ENCODE results near the gene TRAP1. TPM values are rescaled to one million over a fixed set of nuclear protein-coding genes. Genes with fewer than 3 reads are reported as not detected.

Gene TRAP1
- total RNA-seq, 1 experiment from 2014 or later = 416 TPM

GRCh38 chr16:3640207-3640606 is 77.1 kb downstream of the TRAP1 start:
- Histone ChIP-seq H3K9me2 (ENCODE audit: insufficient read depth) (no peaks in the 10 kb centered on the region), H3K9ac (ENCODE audit: low read length) (no peak overlapping the region), H3K4me2 (ENCODE audit: low read length) (no peak overlapping the region), H3K27ac (ENCODE audit: low read depth, low read length) (no peak overlapping the region), H3K9me3 (ENCODE audit: control insufficient read depth in 1 of 2, insufficient read depth in 1 of 2, low read depth in 1 of 2, low read length in 2 of 2) (no peaks in the 10 kb centered on the region), H2AFZ (ENCODE audit: low read depth, low read length, poor library complexity, severe bottlenecking) (no peak overlapping the region), H3K4me3 (replicated peaks in 1 of 2; ENCODE audit: low read depth in 1 of 2, low read length in 2 of 2) (no peak overlapping the region), H4K20me1 (ENCODE audit: insufficient read depth) (no peaks in the 10 kb centered on the region), H3K36me3 (ENCODE audit: control insufficient read depth in 1 of 2, insufficient read depth in 2 of 2, low read length in 2 of 2) (no peaks in the 10 kb centered on the region), H3K4me1 (ENCODE audit: control insufficient read depth in 1 of 2, insufficient read depth in 2 of 2, low read length in 2 of 2) (peaks cover 27 to 29% of the 10 kb centered on the region in 2 experiments), H3K27me3 (ENCODE audit: insufficient read depth, low read length) (no peaks in the 10 kb centered on the region), H3K79me2 (ENCODE audit: insufficient read depth, low read length) (no peaks in the 10 kb centered on the region)
- CTCF ChIA-PET = interaction anchor here (0.9 to 1.2 kb wide), 2 partner anchors 14 kb away, joined by 3 read pairs; no protein-coding TSS in a partner anchor
- TF ChIP-seq ZBTB33 (IDR thresholded peaks at IDR 0.05; ENCODE audit: extremely low read depth, insufficient replicate concordance, low read length) = no peak
- no peak for TF ChIP-seq SIN3A (IDR thresholded peaks at IDR 0.05; ENCODE audit: low read depth)
- no peak for TF ChIP-seq EZH2phosphoT487 (IDR thresholded peaks at IDR 0.05; ENCODE audit: borderline replicate concordance)
- TF ChIP-seq ZNF274 (IDR thresholded peaks at IDR 0.05; ENCODE audit: low read depth, low read length) = no peak
- no peak for TF ChIP-seq CBX3 (IDR thresholded peaks at IDR 0.05; ENCODE audit: low read depth)
- RAD21 ChIA-PET (ENCODE audit: low non-redundant PET in 1 of 2, low total read pairs in 2 of 2, uncharacterized antibody in 2 of 2, unreplicated experiment in 2 of 2) = no interaction called here
- intact Hi-C loops (cut with micrococcal nuclease) = no loop called here
- ATAC-seq (no peak), DNase-seq (ENCODE audit: low read depth, low spot score) (no peak)
- POLR2A ChIA-PET = no interaction called here
- BruUV-seq (replicated peaks) = no TSS peak

- no TSS peak for BruUV-seq (replicated peaks)
- no peak for DNase-seq (ENCODE audit: low read depth, low spot score)
- H3K4me3 ChIP-seq (replicated peaks in 1 of 2; ENCODE audit: low read depth in 1 of 2, low read length in 2 of 2) = no peak overlapping the region
These were observed 78.2 kb downstream of the TRAP1 start for GRCh38 chr16:3638916-3639644.

More at GRCh38 chr16:3638916-3639644, 78.2 kb downstream of the TRAP1 start:
- no peak for TF ChIP-seq ZNF274 (IDR thresholded peaks at IDR 0.05; ENCODE audit: low read depth, low read length)
- no peak for TF ChIP-seq CTCF (IDR thresholded peaks at IDR 0.05 in 2 of 3, conservative IDR thresholded peaks at IDR 0.05 in 1 of 3; ENCODE audit: borderline replicate concordance in 1 of 3, insufficient read depth in 1 of 3, low read depth in 2 of 3, low read length in 2 of 3)
- TF ChIP-seq YY1 (IDR thresholded peaks at IDR 0.05; ENCODE audit: extremely low read depth, insufficient replicate concordance, low read depth, low read length) = no peak
- TF ChIP-seq SP1 (IDR thresholded peaks at IDR 0.05; ENCODE audit: low read depth) = no peak
- TF ChIP-seq ELF1 (IDR thresholded peaks at IDR 0.05; ENCODE audit: borderline replicate concordance, low read depth) = no peak
- no peak for TF ChIP-seq CBX3 (IDR thresholded peaks at IDR 0.05; ENCODE audit: low read depth)
- TF ChIP-seq SRF (IDR thresholded peaks at IDR 0.05; ENCODE audit: low read depth) = no peak
- no peak for TF ChIP-seq RAD21 (IDR thresholded peaks at IDR 0.05; ENCODE audit: low read depth)
- TF ChIP-seq EZH2phosphoT487 (IDR thresholded peaks at IDR 0.05; ENCODE audit: borderline replicate concordance) = no peak
- TF ChIP-seq ATF3 (IDR thresholded peaks at IDR 0.05) = no peak
- no peak for TF ChIP-seq POLR2AphosphoS5 (IDR thresholded peaks at IDR 0.05; ENCODE audit: low read depth, low read length)
- TF ChIP-seq EGR1 (IDR thresholded peaks at IDR 0.05; ENCODE audit: low read depth) = no peak
- TF ChIP-seq POLR2A (IDR thresholded peaks at IDR 0.05; ENCODE audit: borderline replicate concordance, extremely low read depth, insufficient read depth, insufficient read length) = no peak
- no peak for TF ChIP-seq JUND (IDR thresholded peaks at IDR 0.05)
- TF ChIP-seq SIN3A (IDR thresholded peaks at IDR 0.05; ENCODE audit: low read depth) = no peak
- CTCF ChIA-PET = interaction anchor here (1.2 kb wide), 1 partner anchor 15 kb away, joined by 3 read pairs; no protein-coding TSS in a partner anchor
- H3K4me1 ChIP-seq (ENCODE audit: control insufficient read depth in 1 of 2, insufficient read depth in 2 of 2, low read length in 2 of 2) = peaks cover 25% of the 10 kb centered on the region in 2 experiments
- H3K27me3 ChIP-seq (ENCODE audit: insufficient read depth, low read length) = no peaks in the 10 kb centered on the region
- POLR2A ChIA-PET = interaction anchor here (0.6 kb wide), 1 partner anchor 24 kb away, joined by 3 read pairs; no protein-coding TSS in a partner anchor
- RAD21 ChIA-PET (ENCODE audit: low non-redundant PET in 1 of 2, low total read pairs in 2 of 2, uncharacterized antibody in 2 of 2, unreplicated experiment in 2 of 2) = no interaction called here
- H3K27ac ChIP-seq (ENCODE audit: low read depth, low read length) = no peak overlapping the region
- H3K79me2 ChIP-seq (ENCODE audit: insufficient read depth, low read length) = no peaks in the 10 kb centered on the region
- no peaks in the 10 kb centered on the region for H3K9me2 ChIP-seq (ENCODE audit: insufficient read depth)
- H4K20me1 ChIP-seq (ENCODE audit: insufficient read depth) = no peaks in the 10 kb centered on the region
- no peak overlapping the region for H2AFZ ChIP-seq (ENCODE audit: low read depth, low read length, poor library complexity, severe bottlenecking)
- ATAC-seq = no peak
- H3K9ac ChIP-seq (ENCODE audit: low read length) = no peak overlapping the region
- intact Hi-C loops (cut with micrococcal nuclease) = no loop called here
- H3K9me3 ChIP-seq (ENCODE audit: control insufficient read depth in 1 of 2, insufficient read depth in 1 of 2, low read depth in 1 of 2, low read length in 2 of 2) = no peaks in the 10 kb centered on the region
- H3K4me2 ChIP-seq (ENCODE audit: low read length) = no peak overlapping the region
- H3K36me3 ChIP-seq (ENCODE audit: control insufficient read depth in 1 of 2, insufficient read depth in 2 of 2, low read length in 2 of 2) = no peaks in the 10 kb centered on the region
